Esophagus squamous epithelium (tissue), 5 donors: ENCODE measurements around the gene FBXO2. TPM values are rescaled to one million over a fixed set of nuclear protein-coding genes. Genes with fewer than 3 reads are reported as not detected.
A peak's percentile ranks its signal among the peaks of the same experiment; 100 is the strongest.
"Not testable (repeated sequence)": the region's sequence is repeated elsewhere in the genome, so short reads cannot be mapped to it uniquely, and the experiment has no call there.

Experiments used
- DNase-seq: peaks from one replicate; lab custom pipeline; 2025; lab: John Stamatoyannopoulos, UW
- H3K27ac ChIP-seq, 4 donors: fragments of 200-600 bp; sonication (generic); one replicate each; pipeline ENCODE4 v1.5.1; 2016 to 2019; ENCODE audit warnings: mild to moderate bottlenecking in 1 of 4
- H3K27me3 ChIP-seq, 4 donors: fragments of 200-600 bp; sonication (generic); 1 replicate in 3 of 4; 2 replicates in 1 of 4; pipeline versions ENCODE4 v1.5.1 to v1.6.0; 2017 to 2021; ENCODE audit warnings: antibody characterized with exemption in 1 of 4
- H3K36me3 ChIP-seq, 3 donors: fragments of 200-600 bp; sonication (generic); one replicate each; pipeline ENCODE4 v1.5.1; 2016 to 2019
- H3K4me1 ChIP-seq, 3 donors: fragments of 200-600 bp; sonication (generic); one replicate each; pipeline ENCODE4 v1.5.1; 2017 to 2019
- H3K4me3 ChIP-seq, 4 donors: fragments of 200-600 bp; sonication (generic); 1 replicate in 3 of 4; 2 replicates in 1 of 4; pipeline ENCODE4 v1.5.1; 2016 to 2019; ENCODE audit warnings: mild to moderate bottlenecking in 2 of 4, moderate library complexity in 1 of 4
- H3K9me3 ChIP-seq, 3 donors: fragments of 200-600 bp; sonication (generic); one replicate each; pipeline ENCODE4 v1.5.1; 2016 to 2019
- POLR2A ChIP-seq, 4 donors: fragments of 450-650 bp; IDR thresholded peaks; one replicate each; pipeline ENCODE4 v1.6.1; 2017; ENCODE audit warnings: antibody characterized with exemption in 4 of 4, mild to moderate bottlenecking in 4 of 4, moderate library complexity in 3 of 4
- WGBS, 2 donors: methylation state at CpG; one replicate each; pipeline ENCODE4 v1.1.5; 2018; 5-methylcytosine and 5-hydroxymethylcytosine counted together
- intact Hi-C: fragments of 100-400 bp; cut with DNase I; formaldehyde crosslinking; loops from one replicate; pipeline ENCODE4 v1.15.0; 2022
- total RNA-seq, 4 donors: library from RNA; depleted of rRNA; stranded (reverse); fragments of >200 nt; gene quantifications; one replicate each; pipeline ENCODE4 v1.1.0, GENCODE V29; 2016
- TF ChIP-seq, protein P1 (sequence below), 6 experiments: fragments of 450-650 bp in 4 of 6; fragments of 200-600 bp in 2 of 6; sonication (generic) in 2 of 6; IDR thresholded peaks; one replicate each; pipeline ENCODE4 v1.5.1; 2016 to 2019; ENCODE audit warnings: antibody characterized with exemption in 6 of 6, mild to moderate bottlenecking in 4 of 6, moderate library complexity in 4 of 6
- donor health status: DM: yes; HTN: yes; CAD: no.

Gene FBXO2
- total RNA-seq, 4 donors from 2014 or later: 2.6 to 13.6 (median 8.0) TPM

DNA sequence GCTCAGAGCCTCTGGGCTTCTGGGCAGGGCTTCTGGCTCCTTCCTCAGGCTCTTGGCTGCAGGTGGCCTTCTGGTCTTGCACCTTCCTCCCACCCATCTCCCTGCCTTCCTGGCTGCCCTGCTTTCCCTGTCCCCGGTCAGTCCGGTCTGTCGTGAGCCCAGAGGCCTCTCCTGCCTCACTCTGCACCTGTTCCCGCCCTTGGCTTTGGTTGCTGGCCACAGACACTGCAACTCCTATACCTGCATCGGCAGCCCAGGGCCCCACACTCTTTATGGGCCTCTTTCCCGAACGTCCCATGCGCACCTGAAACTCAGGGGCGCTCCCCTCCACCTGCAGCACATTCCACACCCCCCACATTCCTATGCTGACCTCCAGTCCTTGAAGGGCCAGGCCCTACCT lies 7.9 kb downstream of the FBXO2 start:
- Histone ChIP-seq H3K4me1 (peaks cover 0 to 35% (median 15%) of the 10 kb centered on the region in 3 donors), H3K27me3 (peaks cover 0 to 60% (median 0%) of the 10 kb centered on the region in 4 donors), H3K9me3 (no peaks in the 10 kb centered on the region), H3K4me3 (no peak overlapping the region), H3K36me3 (no peaks in the 10 kb centered on the region), H3K27ac (no peak overlapping the region)
- no peak for TF ChIP-seq POLR2A (IDR thresholded peaks at IDR 0.05)
- TF ChIP-seq, protein P1, sequence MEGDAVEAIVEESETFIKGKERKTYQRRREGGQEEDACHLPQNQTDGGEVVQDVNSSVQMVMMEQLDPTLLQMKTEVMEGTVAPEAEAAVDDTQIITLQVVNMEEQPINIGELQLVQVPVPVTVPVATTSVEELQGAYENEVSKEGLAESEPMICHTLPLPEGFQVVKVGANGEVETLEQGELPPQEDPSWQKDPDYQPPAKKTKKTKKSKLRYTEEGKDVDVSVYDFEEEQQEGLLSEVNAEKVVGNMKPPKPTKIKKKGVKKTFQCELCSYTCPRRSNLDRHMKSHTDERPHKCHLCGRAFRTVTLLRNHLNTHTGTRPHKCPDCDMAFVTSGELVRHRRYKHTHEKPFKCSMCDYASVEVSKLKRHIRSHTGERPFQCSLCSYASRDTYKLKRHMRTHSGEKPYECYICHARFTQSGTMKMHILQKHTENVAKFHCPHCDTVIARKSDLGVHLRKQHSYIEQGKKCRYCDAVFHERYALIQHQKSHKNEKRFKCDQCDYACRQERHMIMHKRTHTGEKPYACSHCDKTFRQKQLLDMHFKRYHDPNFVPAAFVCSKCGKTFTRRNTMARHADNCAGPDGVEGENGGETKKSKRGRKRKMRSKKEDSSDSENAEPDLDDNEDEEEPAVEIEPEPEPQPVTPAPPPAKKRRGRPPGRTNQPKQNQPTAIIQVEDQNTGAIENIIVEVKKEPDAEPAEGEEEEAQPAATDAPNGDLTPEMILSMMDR (IDR thresholded peaks at IDR 0.05): no peak
- WGBS, 2 donors: 78 to 88% methylated on average over 9 of the region's 9 CpGs
- DNase-seq: no peak
- intact Hi-C loops: loop anchor here (10.0 kb wide), 1 partner anchor 612 kb away; no protein-coding TSS in a partner anchor

DNA sequence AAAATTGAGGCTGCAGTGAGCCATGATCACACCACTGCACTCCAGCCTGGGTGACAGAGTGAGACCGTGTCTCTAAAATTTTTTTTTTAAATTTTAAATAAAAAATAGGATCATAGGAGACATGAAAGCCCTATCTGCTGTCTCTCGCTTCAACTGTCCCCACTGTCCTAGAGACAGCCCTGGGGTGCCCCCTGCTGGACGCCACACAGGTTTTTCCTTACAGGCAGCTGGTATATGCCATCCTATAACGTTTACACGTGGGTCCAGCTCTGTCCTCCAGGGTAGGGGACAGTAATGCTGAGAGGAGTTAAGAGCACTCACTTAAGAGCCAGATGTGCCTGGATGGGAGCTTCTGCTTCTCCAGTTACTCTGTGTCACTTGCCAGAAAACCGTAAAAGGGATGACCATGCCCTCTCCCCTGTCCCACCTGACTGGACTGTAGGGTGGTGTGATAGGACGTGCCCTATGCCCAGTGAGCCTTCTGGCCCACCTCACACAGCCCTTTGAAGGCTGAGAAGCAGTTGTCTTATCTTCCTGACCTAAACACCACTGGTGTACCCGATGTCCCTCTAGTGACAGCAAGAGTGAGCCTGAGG lies 8.5 kb downstream of the FBXO2 start:
- intact Hi-C loops: loop anchor here (10.0 kb wide), 1 partner anchor 611 kb away; no protein-coding TSS in a partner anchor
- H3K27ac ChIP-seq: no peak overlapping the region
- no peak overlapping the region for H3K4me3 ChIP-seq
- peaks cover 0 to 60% (median 0%) of the 10 kb centered on the region in 4 donors for H3K27me3 ChIP-seq
- 10 to 34% methylated on average over 5 to 6 of the region's 8 CpGs for WGBS, 2 donors
- no peaks in the 10 kb centered on the region for H3K9me3 ChIP-seq
- TF ChIP-seq POLR2A (IDR thresholded peaks at IDR 0.05): no peak
- TF ChIP-seq, protein P1 (IDR thresholded peaks at IDR 0.05): peak; percentile 39 to 75 (median 67)
- peaks cover 0 to 31% (median 15%) of the 10 kb centered on the region in 3 donors for H3K4me1 ChIP-seq
- H3K36me3 ChIP-seq: no peaks in the 10 kb centered on the region
- no peak for DNase-seq

DNA sequence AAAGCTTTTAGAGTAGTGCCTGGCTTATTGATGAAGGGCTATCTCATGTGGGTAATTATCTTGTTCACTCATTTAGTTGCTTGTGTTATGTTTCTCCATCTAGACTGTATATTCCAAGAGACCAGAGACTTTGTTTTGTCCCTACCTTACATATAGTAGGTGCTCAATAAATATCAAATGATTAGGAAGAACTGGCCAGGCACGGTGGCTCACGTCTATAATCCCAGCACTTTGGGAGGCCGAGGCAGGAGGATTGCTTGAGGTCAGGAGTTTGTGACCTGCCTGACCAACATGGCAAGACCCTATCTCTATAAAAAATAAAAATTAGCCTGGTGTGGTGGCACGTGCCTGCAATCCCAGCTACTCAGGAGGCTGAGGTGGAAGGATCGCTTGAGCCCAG lies 9.0 kb downstream of the FBXO2 start:
- intact Hi-C loops: loop anchor here (10.0 kb wide), 1 partner anchor 610 kb away; no protein-coding TSS in a partner anchor
- peaks cover 0 to 58% (median 0%) of the 10 kb centered on the region in 4 donors for H3K27me3 ChIP-seq

DNA sequence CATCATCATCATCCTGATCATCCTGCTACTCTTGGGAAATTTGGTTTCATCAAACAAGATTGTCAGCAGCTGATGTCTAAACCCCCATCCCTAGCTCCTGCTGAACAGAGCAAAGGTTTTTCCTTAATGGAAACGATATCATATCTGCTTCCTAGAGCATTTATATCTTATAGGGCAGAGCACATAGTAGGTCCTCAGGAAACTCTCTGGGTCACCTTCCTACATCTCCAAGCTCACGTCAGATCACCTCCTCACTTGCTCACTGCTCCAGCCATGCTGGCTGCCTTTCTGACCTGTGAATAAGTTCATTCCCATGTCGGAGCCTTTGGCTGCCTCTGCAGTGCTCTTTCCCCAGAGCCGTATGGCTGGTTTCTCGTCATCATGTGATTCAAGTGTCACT lies 10.4 kb downstream of the FBXO2 start:
- DNase-seq: no peak
- no peak overlapping the region for H3K27ac ChIP-seq
- intact Hi-C loops: loop anchor here (5.0 to 10.0 kb wide), 2 partner anchors 401 to 609 kb away; no protein-coding TSS in a partner anchor
- peaks cover 0 to 52% (median 0%) of the 10 kb centered on the region in 4 donors for H3K27me3 ChIP-seq
- peaks cover 0 to 11% (median 4%) of the 10 kb centered on the region in 3 donors for H3K4me1 ChIP-seq
- H3K9me3 ChIP-seq: no peaks in the 10 kb centered on the region
- TF ChIP-seq, protein P1 (IDR thresholded peaks at IDR 0.05): no peak
- TF ChIP-seq POLR2A (IDR thresholded peaks at IDR 0.05): no peak
- no peak overlapping the region for H3K4me3 ChIP-seq
- no peaks in the 10 kb centered on the region for H3K36me3 ChIP-seq
- WGBS, 2 donors: 53 to 75% methylated on average over 2 to 5 of the region's 5 CpGs

More for the DNA sequence above, 9.0 kb downstream of the FBXO2 start:
- DNase-seq: no peak
- Histone ChIP-seq H3K27ac (no peak overlapping the region), H3K4me1 (peaks cover 0 to 26% (median 15%) of the 10 kb centered on the region in 3 donors), H3K9me3 (no peaks in the 10 kb centered on the region), H3K36me3 (no peaks in the 10 kb centered on the region), H3K4me3 (no peak overlapping the region)
- WGBS, 2 donors: 87 to 88% methylated on average over 4 to 5 of the region's 5 CpGs
- TF ChIP-seq, protein P1 (IDR thresholded peaks at IDR 0.05): no peak
- no peak for TF ChIP-seq POLR2A (IDR thresholded peaks at IDR 0.05)

DNA sequence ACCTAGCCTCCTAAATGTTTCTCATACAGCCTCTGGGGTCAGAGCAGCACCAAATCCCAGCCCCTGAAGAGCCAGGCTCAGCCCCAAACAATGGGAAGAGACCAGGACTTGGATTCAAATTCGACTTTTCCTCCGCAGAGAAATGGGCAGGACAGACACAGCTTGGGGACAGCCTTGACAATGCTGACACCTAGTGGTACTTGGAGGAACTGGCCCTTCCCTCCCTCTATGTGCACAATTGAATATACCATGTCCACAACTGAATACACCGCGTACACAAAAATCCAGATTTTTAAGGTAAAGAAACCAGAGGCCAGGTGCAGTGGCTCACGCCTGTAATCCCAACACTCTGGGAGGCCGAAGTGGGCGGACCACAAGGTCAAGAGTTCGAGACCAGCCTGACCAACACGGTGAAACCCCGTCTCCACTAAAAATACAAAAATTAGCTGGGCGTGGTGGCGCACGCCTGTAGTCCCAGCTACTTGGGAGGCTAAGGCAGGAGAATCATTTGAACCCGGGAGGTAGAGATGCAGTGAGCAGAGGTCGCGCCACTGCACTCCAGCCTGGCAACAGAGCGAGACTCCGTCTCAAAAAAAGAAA lies 11.7 kb downstream of the FBXO2 start:
- not testable (repeated sequence) for H3K4me1 ChIP-seq, H3K36me3 ChIP-seq, DNase-seq, H3K27ac ChIP-seq, H3K9me3 ChIP-seq, H3K4me3 ChIP-seq
- 55 to 62% methylated on average over 16 to 18 of the region's 18 CpGs for WGBS, 2 donors
- intact Hi-C loops: loop anchor here (5.0 to 10.0 kb wide), 2 partner anchors 400 to 608 kb away; no protein-coding TSS in a partner anchor
- TF ChIP-seq, protein P1 (IDR thresholded peaks at IDR 0.05): peak; percentile 91 to 97 (median 95)
- H3K27me3 ChIP-seq: peaks cover 0 to 54% (median 0%) of the 10 kb centered on the region in 4 donors
